Osteocyte (in vitro differentiated cells): ENCODE data around the gene MUC2. TPM values are rescaled to one million over a fixed set of nuclear protein-coding genes. Genes with fewer than 3 reads are reported as not detected.

Experiments used
- DNase-seq: peaks from one replicate; pipeline ENCODE4 v3.0.0; 2021; ENCODE audit warnings: mixed read lengths; ENCODE audit not compliant: unreplicated experiment; ENCODE audit errors: extremely low spot score
- H3K27ac Mint-ChIP-seq: one replicate; pipeline ENCODE4 v1.8.0; 2021; ENCODE audit warnings: mild to moderate bottlenecking, mixed read lengths; ENCODE audit not compliant: unreplicated experiment
- H3K27me3 Mint-ChIP-seq: one replicate; pipeline ENCODE4 v1.8.0; 2021; ENCODE audit warnings: mixed read lengths; ENCODE audit not compliant: unreplicated experiment
- H3K36me3 Mint-ChIP-seq: one replicate; pipeline ENCODE4 v1.8.0; 2021; ENCODE audit warnings: mixed read lengths; ENCODE audit not compliant: unreplicated experiment
- H3K4me1 Mint-ChIP-seq: one replicate; pipeline ENCODE4 v1.8.0; 2021; ENCODE audit warnings: mixed read lengths; ENCODE audit not compliant: unreplicated experiment
- H3K4me3 Mint-ChIP-seq: one replicate; pipeline ENCODE4 v1.8.0; 2021; ENCODE audit warnings: mild to moderate bottlenecking, moderate library complexity, mixed read lengths; ENCODE audit not compliant: unreplicated experiment
- H3K9me3 Mint-ChIP-seq: one replicate; pipeline ENCODE4 v1.8.0; 2021; ENCODE audit warnings: mixed read lengths; ENCODE audit not compliant: unreplicated experiment
- total RNA-seq: library from RNA; stranded (reverse); gene quantifications from 2 replicates; pipeline ENCODE4 v1.2.1, GENCODE V29; 2021
- TF ChIP-seq, protein P1 (sequence below): fragments of 200-600 bp; sonication (generic); IDR thresholded peaks from 2 replicates; pipeline ENCODE4 v1.5.0; 2021; ENCODE audit warnings: antibody characterized with exemption, mild to moderate bottlenecking, moderate library complexity

The MUC2 gene
- total RNA-seq, 1 donor from 2014 or later: not detected

DNA sequence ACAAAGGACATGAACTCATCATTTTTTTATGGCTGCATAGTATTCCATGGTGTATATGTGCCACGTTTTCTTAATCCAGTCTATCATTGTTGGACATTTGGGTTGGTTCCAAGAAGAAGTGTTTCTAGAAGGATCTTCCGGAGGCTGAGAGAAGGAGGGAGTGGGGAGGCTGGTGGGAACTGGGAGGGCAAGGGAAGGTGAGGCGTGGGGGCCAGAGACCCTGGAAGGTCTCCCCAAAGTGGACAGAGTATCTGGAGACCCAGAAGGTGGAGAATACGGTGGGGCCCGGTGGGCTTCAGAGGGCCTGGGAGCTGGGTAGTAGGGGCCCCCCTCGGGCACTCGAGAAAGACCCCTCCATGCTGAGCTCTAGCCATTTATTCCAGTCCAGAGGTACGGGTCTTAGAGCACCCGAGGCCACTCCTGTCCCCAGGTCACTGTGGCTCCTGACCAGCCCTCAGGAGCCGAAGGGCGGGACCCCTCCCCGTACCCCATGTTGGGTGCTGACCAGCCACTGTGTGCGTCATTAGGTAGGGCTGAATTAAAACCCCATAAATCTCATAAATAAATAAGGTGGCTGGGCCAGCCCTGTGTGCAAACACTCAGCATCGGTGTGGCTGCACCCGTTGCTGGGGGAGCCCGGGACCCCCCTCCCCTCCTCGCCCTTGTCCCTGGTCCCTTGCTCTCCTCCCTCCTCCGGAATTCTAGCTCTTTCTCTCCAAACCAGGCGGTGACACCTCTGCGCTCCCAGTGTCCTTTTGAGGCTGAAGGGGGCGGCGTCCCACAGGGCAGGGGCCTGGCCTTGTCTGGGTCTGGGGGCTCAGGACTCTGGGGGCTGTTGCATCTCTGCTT is 44.3 kb downstream of the MUC2 start:
- TF ChIP-seq, protein P1, sequence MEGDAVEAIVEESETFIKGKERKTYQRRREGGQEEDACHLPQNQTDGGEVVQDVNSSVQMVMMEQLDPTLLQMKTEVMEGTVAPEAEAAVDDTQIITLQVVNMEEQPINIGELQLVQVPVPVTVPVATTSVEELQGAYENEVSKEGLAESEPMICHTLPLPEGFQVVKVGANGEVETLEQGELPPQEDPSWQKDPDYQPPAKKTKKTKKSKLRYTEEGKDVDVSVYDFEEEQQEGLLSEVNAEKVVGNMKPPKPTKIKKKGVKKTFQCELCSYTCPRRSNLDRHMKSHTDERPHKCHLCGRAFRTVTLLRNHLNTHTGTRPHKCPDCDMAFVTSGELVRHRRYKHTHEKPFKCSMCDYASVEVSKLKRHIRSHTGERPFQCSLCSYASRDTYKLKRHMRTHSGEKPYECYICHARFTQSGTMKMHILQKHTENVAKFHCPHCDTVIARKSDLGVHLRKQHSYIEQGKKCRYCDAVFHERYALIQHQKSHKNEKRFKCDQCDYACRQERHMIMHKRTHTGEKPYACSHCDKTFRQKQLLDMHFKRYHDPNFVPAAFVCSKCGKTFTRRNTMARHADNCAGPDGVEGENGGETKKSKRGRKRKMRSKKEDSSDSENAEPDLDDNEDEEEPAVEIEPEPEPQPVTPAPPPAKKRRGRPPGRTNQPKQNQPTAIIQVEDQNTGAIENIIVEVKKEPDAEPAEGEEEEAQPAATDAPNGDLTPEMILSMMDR: no peak
- Mint-ChIP-seq H3K27me3 (peaks cover 16% of the 10 kb centered on the region), H3K27ac (no peak overlapping the region), H3K4me3 (no peak overlapping the region), H3K9me3 (no peaks in the 10 kb centered on the region), H3K36me3 (no peaks in the 10 kb centered on the region), H3K4me1 (peaks cover 2% of the 10 kb centered on the region)
- DNase-seq: peak; percentile 81

DNA sequence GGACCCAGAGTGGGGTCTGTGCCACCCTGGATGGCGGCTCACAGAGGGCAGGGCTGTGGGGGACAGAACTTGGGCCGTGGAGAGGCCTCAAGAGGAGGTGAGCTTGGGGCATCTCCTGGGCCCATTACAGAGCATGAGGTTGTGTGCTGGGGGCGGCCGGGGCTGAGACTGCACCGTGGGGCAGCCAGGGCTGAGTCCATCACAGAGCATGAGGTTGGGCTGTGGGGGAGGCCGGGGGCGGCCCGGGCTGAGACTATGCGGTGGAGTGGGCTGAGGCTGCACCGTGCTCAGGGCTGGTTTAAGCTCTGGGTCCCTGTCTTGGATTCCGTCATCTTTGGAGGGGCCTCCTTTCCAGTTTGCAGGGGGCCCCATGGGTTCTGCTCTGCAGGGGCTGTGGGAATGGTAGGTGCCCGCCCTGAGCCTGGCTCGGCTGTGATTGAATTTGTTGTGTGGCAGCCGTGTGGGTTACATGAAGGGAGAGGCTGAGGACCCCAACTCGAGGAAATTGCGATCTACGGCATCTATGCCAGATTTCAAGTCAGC is 45.0 kb downstream of the MUC2 start:
- H3K27ac Mint-ChIP-seq: no peak overlapping the region
- TF ChIP-seq, protein P1: no peak
- H3K4me3 Mint-ChIP-seq: no peak overlapping the region
- peaks cover 2% of the 10 kb centered on the region for H3K4me1 Mint-ChIP-seq
- no peaks in the 10 kb centered on the region for H3K36me3 Mint-ChIP-seq
- peaks cover 16% of the 10 kb centered on the region for H3K27me3 Mint-ChIP-seq
- peak; percentile 81 for DNase-seq
- H3K9me3 Mint-ChIP-seq: no peaks in the 10 kb centered on the region

- TF ChIP-seq, protein P1: no peak
- peaks cover 2% of the 10 kb centered on the region for H3K4me1 Mint-ChIP-seq
- no peaks in the 10 kb centered on the region for H3K36me3 Mint-ChIP-seq
- no peaks in the 10 kb centered on the region for H3K9me3 Mint-ChIP-seq
- peak; percentile 84 for DNase-seq
- no peak overlapping the region for H3K27ac Mint-ChIP-seq
- no peak overlapping the region for H3K4me3 Mint-ChIP-seq
- peaks cover 13% of the 10 kb centered on the region for H3K27me3 Mint-ChIP-seq
Observed at GRCh38 chr11:1120532-1121330, 46.1 kb downstream of the MUC2 start.

DNA sequence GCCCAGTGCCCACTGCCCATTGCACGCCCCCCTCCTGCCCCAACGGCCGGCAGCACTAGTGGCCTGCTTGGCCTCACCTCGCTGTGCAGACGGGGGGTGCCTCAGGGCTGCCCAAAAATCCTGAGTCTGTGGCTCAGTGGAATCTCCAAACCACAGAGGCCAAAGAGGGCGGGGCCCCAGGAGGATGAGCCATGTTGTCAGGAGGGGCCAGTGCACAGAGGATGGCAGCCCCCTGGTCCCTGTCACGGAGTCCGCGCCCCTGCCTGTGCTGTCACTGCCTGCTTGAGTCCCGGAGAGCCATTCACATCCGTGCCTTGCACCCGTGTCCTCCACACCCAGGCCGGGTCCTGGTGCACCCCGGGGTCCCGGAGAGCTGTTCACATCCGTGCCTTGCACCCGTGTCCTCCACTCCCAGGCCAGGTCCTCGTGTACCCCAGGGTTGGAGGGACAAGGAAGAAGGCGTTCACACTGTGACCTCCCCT is 46.7 kb downstream of the MUC2 start:
- H3K27me3 Mint-ChIP-seq: peaks cover 10% of the 10 kb centered on the region
- peak; percentile 84 for DNase-seq
- H3K9me3 Mint-ChIP-seq: no peaks in the 10 kb centered on the region
- H3K4me1 Mint-ChIP-seq: peaks cover 2% of the 10 kb centered on the region
- no peak overlapping the region for H3K4me3 Mint-ChIP-seq
- TF ChIP-seq, protein P1: no peak
- no peaks in the 10 kb centered on the region for H3K36me3 Mint-ChIP-seq
- H3K27ac Mint-ChIP-seq: no peak overlapping the region
